T-helper 9 cell (primary cell): ENCODE results near the gene CEP41.
A peak's percentile ranks its signal among the peaks of the same experiment; 100 is the strongest.

Experiments used
- DNase-seq: peaks from one replicate; pipeline ENCODE4 v3.0.0-alpha.2; 2020
- total RNA-seq, 2 donors: gene quantifications; one replicate each; lab custom pipeline; 2026; lab: John Stamatoyannopoulos, UW

The CEP41 gene, protein sequence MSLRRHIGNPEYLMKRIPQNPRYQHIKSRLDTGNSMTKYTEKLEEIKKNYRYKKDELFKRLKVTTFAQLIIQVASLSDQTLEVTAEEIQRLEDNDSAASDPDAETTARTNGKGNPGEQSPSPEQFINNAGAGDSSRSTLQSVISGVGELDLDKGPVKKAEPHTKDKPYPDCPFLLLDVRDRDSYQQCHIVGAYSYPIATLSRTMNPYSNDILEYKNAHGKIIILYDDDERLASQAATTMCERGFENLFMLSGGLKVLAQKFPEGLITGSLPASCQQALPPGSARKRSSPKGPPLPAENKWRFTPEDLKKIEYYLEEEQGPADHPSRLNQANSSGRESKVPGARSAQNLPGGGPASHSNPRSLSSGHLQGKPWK
- 2.7 to 4.6 reads per million in 2 donors for total RNA-seq

DNA sequence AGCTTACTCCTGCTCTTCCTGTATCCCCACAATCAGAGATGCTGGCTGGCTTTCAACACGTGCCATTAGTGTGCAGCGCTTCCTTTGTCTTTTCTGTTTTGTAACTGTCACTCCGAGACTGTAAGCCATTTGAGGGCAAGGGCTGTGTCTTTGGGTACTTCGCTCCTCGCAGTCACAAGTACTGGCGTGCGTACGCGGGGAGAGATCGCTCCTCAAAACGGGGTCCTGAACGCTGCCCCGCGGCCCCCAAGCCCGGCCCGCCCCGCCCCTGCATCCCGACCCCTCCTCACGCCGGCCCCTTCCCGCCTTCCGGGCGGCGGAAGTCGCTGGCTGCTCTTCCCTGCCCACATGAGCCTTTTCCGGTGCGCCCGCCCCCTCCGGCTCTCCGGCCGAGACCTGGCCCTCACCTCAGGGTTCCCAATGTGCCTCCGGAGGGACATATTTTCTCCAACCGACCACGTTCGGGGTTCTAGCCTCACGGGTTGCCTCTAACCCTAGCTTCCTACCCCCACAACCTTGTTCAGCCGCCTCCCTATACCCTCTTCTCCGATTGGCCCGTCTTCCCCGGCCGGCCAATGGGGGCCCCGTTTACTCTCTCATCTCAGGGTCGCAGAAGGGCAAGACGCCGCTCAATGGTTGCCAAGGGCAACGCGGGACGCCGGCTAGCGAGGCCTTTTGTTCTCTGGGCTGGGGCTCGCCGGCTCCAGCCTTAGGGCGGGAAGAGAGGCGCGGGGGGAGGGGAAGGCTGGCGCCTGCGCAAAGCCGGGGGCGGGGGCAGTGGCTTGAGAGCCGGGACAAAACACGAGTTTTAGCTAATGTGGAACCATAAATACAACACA is at the start of gene CEP41:
Gene CEP41 (minus strand): TSS at position 490 of the 839 bp plus-strand sequence. CDS start 50 bp downstream, at position 440.
- peak; percentile 80 for DNase-seq

GRCh38 chr7:130490311-130490791 is 49.5 kb upstream of the CEP41 start:
- no peak for DNase-seq

- no peak for DNase-seq
Observed at GRCh38 chr7:130489140-130489983, 48.5 kb upstream of the CEP41 start.

DNA sequence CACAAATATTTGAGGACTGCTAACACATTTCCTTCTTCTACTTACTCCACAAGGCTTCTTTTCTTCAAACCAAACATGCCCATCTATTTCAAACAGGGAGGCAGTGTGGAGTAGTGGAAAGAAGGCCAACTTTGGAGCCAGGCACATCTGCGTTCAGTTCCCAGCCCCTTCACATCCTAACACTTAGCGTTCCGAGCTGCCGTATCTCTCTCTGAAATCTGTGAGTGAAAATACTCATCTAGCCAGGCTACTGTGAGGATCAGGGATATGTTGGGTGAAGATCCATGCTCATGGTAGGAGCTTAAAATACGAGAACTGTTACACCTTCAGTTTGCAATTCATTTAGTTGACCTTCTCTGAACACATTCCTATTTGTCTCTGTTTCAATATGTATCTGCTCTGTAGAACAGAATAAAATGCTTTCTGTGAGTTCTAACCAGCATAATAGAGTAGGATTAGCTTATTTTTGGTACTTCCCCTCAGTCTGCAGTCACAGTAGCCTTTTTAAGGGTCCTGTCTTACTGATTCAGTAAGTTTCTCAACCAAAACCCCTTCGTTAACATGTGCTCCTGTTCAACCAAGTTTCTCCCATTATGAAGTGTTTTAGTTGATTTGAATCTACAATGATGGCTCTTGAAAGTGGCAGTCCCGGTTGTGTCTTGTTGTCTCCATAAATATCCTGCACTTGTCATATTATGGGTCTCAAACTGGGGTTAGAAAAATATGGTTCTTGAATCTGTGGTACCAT is 47.8 kb upstream of the CEP41 start:
- DNase-seq: no peak

- DNase-seq: no peak
Observed at GRCh38 chr7:130486954-130487436, 46.2 kb upstream of the CEP41 start.

DNA sequence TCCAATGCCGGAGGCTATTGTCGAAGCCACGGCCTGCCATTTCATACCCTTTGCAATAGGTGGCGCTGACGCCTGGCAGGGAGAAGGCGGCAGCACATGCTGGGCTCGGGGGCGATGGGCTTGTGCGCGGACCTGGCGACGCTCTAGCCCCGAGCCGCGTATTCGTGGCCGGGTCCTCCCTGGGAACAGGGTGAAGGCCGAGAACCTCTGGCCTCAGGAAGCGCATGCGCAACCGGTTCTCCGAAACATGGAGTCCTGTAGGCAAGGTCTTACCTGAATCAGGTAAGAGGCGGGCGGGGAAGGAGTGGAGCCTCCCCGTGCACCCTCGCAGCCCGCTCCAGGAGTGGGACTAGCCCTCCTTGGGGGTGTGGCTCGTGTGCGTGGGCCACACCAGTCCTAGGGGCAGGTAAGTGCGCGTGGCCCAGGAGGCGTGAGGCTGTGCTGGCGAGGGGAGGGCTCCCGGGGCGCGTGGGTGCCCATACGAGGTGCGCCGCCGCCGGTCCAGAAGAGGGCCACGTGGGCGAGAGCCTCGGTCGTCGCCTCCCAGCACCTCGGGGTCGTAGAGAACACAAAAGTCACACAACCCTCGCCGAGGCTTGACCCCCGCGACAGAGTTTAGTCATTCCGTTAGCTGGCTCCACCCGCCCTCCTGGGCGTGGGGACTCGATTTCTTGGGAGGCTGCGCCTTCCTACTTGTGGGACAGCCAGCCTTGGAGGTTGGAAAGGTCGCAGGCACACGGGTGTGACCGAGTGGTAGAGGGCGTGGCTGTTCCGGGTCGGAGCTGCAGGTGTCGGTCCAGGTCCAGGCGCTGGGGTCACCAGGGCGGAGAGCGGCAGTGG is 45.5 kb upstream of the CEP41 start:
- DNase-seq: peak; percentile 32

DNA sequence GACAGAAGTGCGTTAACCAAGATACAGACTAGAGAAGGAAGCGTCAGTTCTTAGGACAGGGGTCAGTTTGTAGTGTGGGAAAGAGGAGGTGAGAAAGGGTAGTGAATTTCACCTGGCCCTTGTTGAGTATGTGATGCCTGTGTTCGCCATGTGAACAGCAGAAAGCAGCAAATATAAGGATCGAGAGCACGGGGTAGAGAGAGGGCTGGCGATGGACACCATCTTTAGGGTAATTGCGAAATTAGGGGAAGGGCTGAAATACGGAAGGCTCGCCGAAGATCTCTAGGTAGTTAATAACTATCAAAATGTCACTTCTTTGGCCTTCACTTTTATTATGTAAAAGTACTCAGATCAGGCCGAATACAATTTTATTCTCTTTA is 44.9 kb upstream of the CEP41 start:
- no peak for DNase-seq

DNA sequence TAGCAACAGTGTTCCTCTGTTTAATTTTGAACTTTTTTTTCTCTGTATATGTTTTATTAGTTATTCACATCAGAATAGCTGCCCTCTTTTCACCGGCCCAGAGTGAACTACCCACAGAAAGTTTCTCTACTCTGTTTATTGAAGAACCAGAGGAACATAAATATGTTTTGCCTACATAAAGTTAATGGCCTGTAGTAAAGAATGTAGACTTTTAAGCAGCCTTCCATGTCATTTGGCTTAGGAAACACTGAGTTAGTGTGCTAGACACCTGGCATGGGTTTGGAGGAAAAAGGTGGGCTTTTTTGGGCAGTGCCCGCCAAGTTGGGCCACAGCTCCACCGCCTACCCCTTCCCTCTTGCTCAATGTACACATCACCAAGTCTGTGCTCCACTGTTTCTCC is 42.2 kb upstream of the CEP41 start:
- DNase-seq: no peak

DNA sequence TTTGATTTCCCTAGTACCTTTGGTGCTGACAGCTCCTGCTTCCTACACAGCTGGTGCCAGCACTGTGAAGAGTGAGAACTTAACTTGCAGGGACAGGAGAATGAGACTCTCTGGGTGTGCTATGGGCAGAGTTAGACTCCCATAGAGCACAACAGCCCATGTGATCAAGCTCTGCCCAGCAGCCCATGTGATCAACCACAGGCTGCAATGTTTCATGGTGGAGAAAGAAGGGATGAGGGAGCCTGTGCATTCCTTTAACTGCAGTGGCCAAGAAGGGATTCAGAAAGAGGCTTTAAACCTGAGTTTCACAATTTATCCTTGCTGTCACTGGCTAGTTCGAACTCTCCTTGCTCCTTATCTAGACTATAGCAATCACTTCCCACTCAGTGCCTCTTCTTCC is 41.1 kb upstream of the CEP41 start:
- DNase-seq: no peak

GRCh38 chr7:130479716-130480400 is 39.0 kb upstream of the CEP41 start:
- DNase-seq: no peak

DNA sequence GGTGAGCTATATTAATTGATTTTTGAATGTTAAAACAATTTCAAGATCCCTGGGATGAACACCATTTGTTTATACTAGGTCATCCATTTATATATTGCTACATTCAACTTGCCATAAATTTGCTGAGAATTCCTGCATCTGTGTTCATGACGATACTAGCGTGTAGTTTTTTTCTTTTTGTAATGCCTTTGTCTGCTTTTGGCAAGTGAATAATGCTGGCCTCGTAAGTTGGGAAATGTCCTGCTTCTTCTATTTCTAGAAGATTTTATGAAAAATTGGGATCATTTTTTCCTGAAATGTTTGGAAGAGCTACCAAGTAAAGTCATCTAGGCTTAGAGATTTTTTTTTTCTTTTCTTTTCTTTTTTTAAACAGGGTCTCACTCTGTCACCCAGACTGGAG is 38.2 kb upstream of the CEP41 start:
- no peak for DNase-seq

- DNase-seq: no peak
Observed at GRCh38 chr7:130476297-130477150, 35.7 kb upstream of the CEP41 start.

GRCh38 chr7:130475776-130476175 is 35.0 kb upstream of the CEP41 start:
- no peak for DNase-seq

GRCh38 chr7:130473876-130474275 is 33.1 kb upstream of the CEP41 start:
- DNase-seq: no peak

DNA sequence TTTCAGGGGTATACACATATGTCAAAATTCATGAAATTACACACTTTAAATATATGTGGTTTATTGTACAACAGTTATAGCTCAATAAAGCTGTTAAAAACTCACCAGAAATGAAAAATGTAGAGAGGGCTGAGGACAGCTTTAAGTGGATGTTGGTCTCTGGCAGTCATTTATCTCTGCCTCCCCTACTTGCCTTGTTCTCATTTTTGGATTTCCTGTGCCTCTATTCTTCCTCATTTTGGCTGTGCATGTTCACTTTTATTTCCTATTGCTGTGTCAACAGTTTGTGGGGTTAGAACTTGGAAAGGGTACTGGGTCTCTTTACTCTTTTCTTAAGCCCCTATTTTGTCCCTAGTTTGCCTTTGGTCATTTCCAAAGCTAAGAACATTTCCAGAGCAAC is 32.5 kb upstream of the CEP41 start:
- no peak for DNase-seq

GRCh38 chr7:130471974-130472373 is 31.2 kb upstream of the CEP41 start:
- no peak for DNase-seq

DNA sequence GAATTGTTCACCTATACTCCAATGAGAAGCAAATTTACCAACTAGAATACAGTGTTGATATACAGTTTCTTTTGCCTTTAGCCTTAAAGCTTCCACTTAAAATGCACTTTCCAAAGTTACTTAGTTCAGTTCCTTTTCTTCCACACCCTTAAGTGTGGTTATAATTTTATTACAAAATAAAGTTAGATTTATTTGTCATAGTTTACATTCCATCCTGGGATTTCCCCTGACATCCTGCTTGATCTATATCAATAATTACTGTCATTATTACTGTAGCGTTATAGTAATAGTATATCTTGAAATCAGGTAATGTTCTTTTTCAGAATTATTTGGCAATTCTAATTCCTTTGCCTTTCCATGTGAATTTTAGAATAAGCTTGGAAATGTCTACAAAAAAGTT is 27.8 kb upstream of the CEP41 start:
- no peak for DNase-seq

DNA sequence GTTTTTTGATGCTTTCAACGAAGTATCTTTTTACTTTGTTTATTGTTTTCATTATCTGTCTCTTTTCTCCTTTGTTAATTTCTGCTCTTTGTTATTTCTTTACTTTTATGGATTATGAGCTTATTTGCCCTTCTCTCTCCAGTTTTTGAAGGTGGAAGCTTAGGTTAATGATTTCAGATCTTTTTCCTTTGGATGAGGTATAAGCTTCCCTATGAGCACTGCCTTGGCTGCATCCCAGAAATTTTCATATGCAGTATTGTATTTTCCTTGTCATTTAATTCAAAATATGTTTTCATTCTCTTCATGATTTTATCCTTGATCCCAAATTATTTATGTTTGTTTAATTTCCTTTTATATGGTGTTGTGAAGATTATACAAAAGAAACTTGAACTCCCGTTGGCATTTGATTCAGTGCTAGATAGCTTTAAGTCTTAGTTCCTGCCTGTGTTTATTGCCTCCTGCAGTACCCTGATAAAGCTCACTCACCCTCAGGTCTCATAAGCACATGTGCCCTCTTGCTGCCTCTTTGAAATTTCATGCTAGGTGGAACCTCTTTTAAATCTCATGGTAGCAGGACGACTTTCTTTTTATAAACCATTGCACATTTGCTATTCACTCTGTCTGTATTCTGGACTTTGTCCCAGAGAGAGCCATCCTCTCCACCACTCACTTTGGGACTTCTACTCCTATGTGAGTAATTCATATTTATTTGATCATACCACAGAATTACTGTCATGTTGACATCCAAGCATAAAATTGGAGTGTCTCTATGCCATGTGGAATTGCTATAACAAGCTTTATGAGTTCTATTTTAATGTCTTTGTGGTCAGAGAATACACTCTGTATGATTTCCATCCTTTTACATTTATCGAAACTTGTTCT is 23.0 kb upstream of the CEP41 start:
- no peak for DNase-seq
